Measurements from ENCODE around the gene PNPLA8. TPM values are rescaled to one million over a fixed set of nuclear protein-coding genes. Genes with fewer than 3 reads are reported as not detected.

Gene PNPLA8
- total RNA-seq, 1 experiment from 2014 or later, result 31.3 TPM

GRCh38 chr7:108480311-108480710, 45.6 kb downstream of the PNPLA8 start:
- H3K4me1 ChIP-seq (replicated peaks; ENCODE audit: insufficient read depth), result no peaks in the 10 kb centered on the region
- BruUV-seq (replicated peaks), result no TSS peak
- H3K9me2 ChIP-seq (ENCODE audit: insufficient read depth), result no peaks in the 10 kb centered on the region
- no peaks in the 10 kb centered on the region for H3K79me2 ChIP-seq (ENCODE audit: low read depth)
- H3K36me3 ChIP-seq (ENCODE audit: low read depth), result peaks cover 14% of the 10 kb centered on the region; the same call in 1 of the 2 replicates
- TF ChIP-seq EZH2 (IDR thresholded peaks at IDR 0.05; ENCODE audit: low read depth) (no peak), CTCF (conservative IDR thresholded peaks at IDR 0.05) (no peak)
- no peak overlapping the region for H3K27ac ChIP-seq
- H3K9me3 ChIP-seq (ENCODE audit: insufficient read depth, low read depth), result no peaks in the 10 kb centered on the region
- H3K4me3 ChIP-seq, result no peak overlapping the region
- no peak for DNase-seq
- ChIA-PET POLR2A (ENCODE audit: unreplicated experiment) (no interaction called here), CTCF (no interaction called here)
- H3F3A ChIP-seq (ENCODE audit: insufficient read depth, low read depth), result no peaks in the 10 kb centered on the region
- H4K20me1 ChIP-seq (ENCODE audit: insufficient read depth), result no peaks in the 10 kb centered on the region
- no peak overlapping the region for H2AFZ ChIP-seq
- H3K27me3 ChIP-seq (ENCODE audit: insufficient read depth, low read depth), result no peaks in the 10 kb centered on the region
- intact Hi-C loops (cut with micrococcal nuclease; ENCODE audit: unreplicated experiment), result no loop called here
- no peak overlapping the region for H3K4me2 ChIP-seq

- no peak overlapping the region for H3K4me2 ChIP-seq
- H3K9me3 ChIP-seq (ENCODE audit: insufficient read depth, low read depth), result no peaks in the 10 kb centered on the region
- no peaks in the 10 kb centered on the region for H3F3A ChIP-seq (ENCODE audit: insufficient read depth, low read depth)
- no peaks in the 10 kb centered on the region for H4K20me1 ChIP-seq (ENCODE audit: insufficient read depth)
- no peak overlapping the region for H3K4me3 ChIP-seq
- no peaks in the 10 kb centered on the region for H3K79me2 ChIP-seq (ENCODE audit: low read depth)
- peaks cover 14% of the 10 kb centered on the region; the same call in 1 of the 2 replicates for H3K36me3 ChIP-seq (ENCODE audit: low read depth)
- no peak for DNase-seq
- ChIA-PET CTCF (no interaction called here), POLR2A (ENCODE audit: unreplicated experiment) (no interaction called here)
- no peaks in the 10 kb centered on the region for H3K9me2 ChIP-seq (ENCODE audit: insufficient read depth)
- no peak overlapping the region for H2AFZ ChIP-seq
- no TSS peak for BruUV-seq (replicated peaks)
- H3K27ac ChIP-seq, result no peak overlapping the region
- no peaks in the 10 kb centered on the region for H3K27me3 ChIP-seq (ENCODE audit: insufficient read depth, low read depth)
- no peak for TF ChIP-seq EZH2 (IDR thresholded peaks at IDR 0.05; ENCODE audit: low read depth)
- TF ChIP-seq CTCF (conservative IDR thresholded peaks at IDR 0.05), result no peak
- no peaks in the 10 kb centered on the region for H3K4me1 ChIP-seq (replicated peaks; ENCODE audit: insufficient read depth)
- intact Hi-C loops (cut with micrococcal nuclease; ENCODE audit: unreplicated experiment), result no loop called here
These were observed 46.2 kb downstream of the PNPLA8 start for GRCh38 chr7:108479751-108480150.

GRCh38 chr7:108479118-108479517, 46.8 kb downstream of the PNPLA8 start:
- Histone ChIP-seq H4K20me1 (ENCODE audit: insufficient read depth) (no peaks in the 10 kb centered on the region), H3K79me2 (ENCODE audit: low read depth) (no peaks in the 10 kb centered on the region), H3K4me1 (replicated peaks; ENCODE audit: insufficient read depth) (no peaks in the 10 kb centered on the region), H3K4me2 (no peak overlapping the region), H2AFZ (no peak overlapping the region), H3K9me3 (ENCODE audit: insufficient read depth, low read depth) (no peaks in the 10 kb centered on the region), H3K4me3 (no peak overlapping the region), H3K27me3 (ENCODE audit: insufficient read depth, low read depth) (no peaks in the 10 kb centered on the region), H3K9me2 (ENCODE audit: insufficient read depth) (no peaks in the 10 kb centered on the region), H3K36me3 (ENCODE audit: low read depth) (peaks cover 14% of the 10 kb centered on the region; the same call in 1 of the 2 replicates), H3F3A (ENCODE audit: insufficient read depth, low read depth) (no peaks in the 10 kb centered on the region), H3K27ac (no peak overlapping the region)
- TF ChIP-seq EZH2 (IDR thresholded peaks at IDR 0.05; ENCODE audit: low read depth) (no peak), CTCF (conservative IDR thresholded peaks at IDR 0.05) (no peak)
- POLR2A ChIA-PET (ENCODE audit: unreplicated experiment), result interaction anchor here (0.5 kb wide), 1 partner anchor 166 kb away, joined by 8 read pairs; no protein-coding TSS in a partner anchor
- no TSS peak for BruUV-seq (replicated peaks)
- no peak for DNase-seq
- intact Hi-C loops (cut with micrococcal nuclease; ENCODE audit: unreplicated experiment), result no loop called here
- CTCF ChIA-PET, result no interaction called here
